ENCODE measurements around the gene SIRPA. TPM values are rescaled to one million over a fixed set of nuclear protein-coding genes. Genes with fewer than 3 reads are reported as not detected.

The SIRPA gene
- total RNA-seq, result under 1 TPM in 1 of 2 experiments, not detected in 1; 0.04 TPM

DNA sequence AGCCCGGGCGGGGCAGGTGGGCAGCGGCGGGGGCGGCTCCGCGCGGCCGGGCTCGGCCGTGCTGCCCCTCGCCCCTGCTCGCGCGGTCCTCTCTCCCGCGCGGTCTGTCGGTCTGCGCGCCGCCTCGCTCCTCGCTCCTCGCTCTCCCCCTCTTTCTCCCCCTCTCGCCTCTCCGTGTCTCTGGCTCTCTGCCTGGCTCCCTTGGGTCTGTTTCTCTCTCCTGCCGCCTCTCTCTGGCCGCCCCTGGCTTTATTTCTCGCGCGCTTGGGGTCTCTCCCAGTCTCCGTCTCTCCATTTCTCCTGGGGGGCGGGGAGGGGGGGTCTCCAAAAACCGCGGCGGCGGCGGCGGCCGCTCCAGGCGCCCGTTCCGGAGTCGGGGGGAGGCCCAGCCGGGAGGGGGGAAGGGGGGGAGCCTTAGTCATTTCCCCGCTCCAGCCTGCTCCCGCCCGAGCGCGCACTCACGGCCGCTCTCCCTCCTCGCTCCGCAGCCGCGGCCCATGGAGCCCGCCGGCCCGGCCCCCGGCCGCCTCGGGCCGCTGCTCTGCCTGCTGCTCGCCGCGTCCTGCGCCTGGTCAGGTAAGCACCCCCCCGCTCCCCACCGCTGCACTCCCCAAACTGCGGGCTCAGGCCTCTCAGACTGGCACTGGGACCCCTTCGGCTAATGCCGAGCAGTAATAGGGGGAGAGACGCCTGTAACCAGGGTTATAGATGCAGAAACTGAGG is at the start of gene SIRPA:
TSS of gene SIRPA (plus strand) at position 457 of the 723 bp plus-strand sequence. CDS start at position 498, 41 bp downstream.
- CTCF ChIA-PET, result no interaction called here
- POLR2A ChIA-PET, result no interaction called here

DNA sequence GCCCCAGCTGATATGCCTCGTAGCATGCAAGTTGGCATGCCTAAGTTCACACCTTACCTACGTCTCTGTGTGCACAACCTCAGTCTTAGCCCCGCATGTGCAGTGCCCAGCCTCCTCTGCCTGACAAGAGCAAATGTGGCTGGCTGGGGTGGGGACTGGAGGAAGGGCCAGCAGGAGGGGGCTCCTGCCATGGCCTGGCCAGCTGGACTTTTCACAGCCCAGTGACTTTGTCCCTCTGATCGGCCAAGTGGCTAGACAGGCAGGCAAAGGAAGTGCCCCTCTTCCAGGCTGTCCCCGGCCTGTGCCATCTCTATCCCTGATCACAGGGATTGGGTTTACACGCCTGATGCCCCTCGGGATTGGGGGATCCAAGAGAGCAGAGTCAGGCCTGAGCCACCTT is 49.5 kb upstream of the SIRPA start:
- ChIA-PET POLR2A (no interaction called here), CTCF (no interaction called here)

DNA sequence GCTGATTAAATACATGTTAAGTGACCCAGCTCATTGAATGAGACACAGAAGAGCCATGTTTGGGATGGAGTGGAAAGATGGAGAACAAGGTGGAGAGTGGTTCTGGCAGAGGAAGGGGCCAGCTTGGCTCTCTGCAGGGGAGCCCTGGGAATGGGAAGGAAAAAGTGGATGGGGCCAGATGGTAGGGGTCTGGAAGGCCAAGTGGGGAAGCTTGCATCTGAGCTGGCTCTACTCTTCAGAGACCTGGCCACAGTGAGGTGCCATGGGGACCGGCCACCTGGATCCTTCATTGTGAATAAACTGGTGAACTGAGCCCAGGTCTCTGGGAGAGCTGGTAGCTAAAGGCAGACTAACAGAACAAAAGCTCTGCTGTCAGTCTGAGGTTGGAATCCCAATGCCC is 48.9 kb upstream of the SIRPA start:
- CTCF ChIA-PET, result no interaction called here

DNA sequence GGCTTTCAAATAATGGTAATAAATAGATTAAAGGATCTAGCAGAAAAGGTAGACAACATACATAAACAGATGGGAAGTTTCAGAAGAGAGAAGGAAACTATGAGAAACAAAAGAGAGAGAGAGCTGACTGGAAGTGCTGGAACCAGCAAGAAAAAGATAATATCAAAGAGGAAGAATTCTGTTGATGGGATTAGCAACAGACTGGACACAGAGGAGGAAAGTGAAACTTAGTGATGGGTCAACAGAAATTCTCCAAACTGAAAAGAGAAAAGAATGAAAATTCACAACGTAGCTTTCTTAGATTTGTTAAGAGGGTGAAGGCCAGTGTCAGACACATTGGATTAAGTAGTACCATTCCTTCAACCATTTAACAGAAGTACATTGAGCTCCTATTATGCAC is 48.3 kb upstream of the SIRPA start:
- ChIA-PET POLR2A (no interaction called here), CTCF (no interaction called here)

More for the DNA sequence above, 48.9 kb upstream of the SIRPA start:
- POLR2A ChIA-PET, result no interaction called here

DNA sequence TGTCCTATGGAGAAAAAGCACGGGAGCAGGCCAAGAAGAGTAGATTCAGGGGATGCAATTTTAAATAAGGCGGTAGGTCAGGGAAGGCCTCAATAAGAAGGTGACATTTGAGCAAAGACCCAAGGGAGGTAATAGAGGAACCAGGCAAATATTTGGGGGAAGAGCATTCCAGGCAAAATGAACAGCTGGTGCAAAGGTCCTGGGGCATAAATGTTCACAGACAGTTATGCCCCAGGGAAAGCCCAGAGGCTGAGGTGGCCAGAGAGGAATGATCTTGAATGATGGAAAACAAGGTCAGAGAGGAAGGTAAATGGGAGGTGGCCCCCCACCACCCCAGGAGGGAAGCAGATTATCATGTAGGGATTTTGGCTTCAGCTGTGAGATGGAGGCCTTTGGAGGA is 47.4 kb upstream of the SIRPA start:
- POLR2A ChIA-PET, result no interaction called here
- CTCF ChIA-PET, result no interaction called here

- ChIA-PET CTCF (no interaction called here), POLR2A (no interaction called here)
Measured at GRCh38 chr20:1848373-1848772, 46.8 kb upstream of the SIRPA start.

GRCh38 chr20:1851396-1851795 is 43.8 kb upstream of the SIRPA start:
- ChIA-PET POLR2A (no interaction called here), CTCF (no interaction called here)

DNA sequence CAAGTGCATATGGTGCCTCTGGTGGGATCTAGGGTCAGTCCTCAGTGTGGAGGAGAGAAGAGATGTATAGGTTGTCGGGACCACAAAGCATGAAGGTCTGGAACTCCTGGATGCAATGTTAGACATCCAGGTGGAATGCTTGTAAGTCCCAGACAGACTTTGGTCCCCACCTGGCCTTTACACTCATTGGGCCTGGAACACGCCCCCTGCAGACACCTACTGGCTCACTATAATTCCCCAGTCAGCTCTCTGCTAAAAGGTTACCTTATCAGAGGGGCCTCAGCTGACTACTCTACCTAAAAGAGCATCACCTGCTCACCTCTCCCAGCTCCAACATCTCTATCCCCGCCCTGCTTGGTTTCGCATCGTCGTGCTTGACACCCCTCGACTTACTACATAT is 41.7 kb upstream of the SIRPA start:
- CTCF ChIA-PET, result no interaction called here
- POLR2A ChIA-PET, result no interaction called here

DNA sequence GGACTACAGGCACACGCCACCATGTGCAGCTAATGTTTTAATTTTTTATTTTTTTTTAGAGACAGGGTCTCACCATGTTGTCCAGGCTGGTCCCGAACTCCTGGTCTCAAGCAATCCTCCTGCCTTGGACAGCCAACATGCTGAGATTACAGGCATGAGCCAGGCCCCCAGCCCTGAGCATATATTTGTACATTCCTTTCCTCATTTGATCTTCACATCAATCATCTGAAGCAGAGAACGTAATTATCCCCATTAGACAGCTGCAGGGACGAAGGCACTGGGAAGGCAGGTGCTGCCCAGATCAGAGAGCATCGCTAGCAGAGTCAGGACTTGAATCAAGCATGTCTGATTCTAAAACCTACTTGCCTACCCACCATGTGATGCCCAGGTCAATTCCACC is 41.0 kb upstream of the SIRPA start:
- ChIA-PET POLR2A (no interaction called here), CTCF (no interaction called here)

DNA sequence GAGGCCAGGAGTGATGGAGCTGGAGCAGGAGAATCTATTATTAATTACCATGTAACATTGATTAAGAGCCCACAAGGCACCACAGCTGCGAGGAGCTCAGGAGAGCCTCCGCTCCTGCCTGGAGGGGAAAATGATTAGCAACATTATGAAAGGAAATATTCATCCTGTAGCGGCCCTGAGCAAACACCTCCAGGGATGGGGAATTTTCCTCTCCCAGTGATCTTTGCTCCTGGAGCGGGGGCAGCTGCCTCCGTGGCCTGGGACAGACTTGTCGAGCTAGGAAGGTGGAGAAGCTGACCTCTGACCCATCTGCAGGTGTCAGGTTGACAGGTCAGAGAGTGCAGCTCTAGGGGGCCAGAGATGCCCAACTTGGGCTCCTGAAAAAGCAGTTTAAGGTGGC is 40.1 kb upstream of the SIRPA start:
- POLR2A ChIA-PET, result no interaction called here
- CTCF ChIA-PET, result no interaction called here

DNA sequence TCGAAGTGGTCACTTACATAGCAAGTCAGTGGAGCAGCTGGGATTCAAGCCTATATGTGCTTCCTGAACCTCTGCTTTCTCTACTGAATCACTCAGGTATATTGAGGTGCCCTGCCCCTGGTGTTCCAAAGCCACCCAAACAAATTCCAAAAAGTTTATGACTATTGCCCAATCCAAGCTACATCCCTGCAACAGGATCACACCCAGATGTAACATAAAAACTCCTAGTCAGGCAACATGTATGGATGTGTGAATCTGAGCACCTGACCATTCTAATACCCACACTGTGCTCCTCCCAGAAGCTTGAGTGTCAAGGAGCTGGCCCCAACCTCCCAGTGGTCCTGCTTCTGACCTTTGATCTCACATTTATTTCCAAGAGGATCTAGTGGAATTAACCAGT is 39.5 kb upstream of the SIRPA start:
- CTCF ChIA-PET, result no interaction called here
- POLR2A ChIA-PET, result no interaction called here

- CTCF ChIA-PET, result no interaction called here
- POLR2A ChIA-PET, result no interaction called here
Measured at GRCh38 chr20:1856424-1856823, 38.8 kb upstream of the SIRPA start.

DNA sequence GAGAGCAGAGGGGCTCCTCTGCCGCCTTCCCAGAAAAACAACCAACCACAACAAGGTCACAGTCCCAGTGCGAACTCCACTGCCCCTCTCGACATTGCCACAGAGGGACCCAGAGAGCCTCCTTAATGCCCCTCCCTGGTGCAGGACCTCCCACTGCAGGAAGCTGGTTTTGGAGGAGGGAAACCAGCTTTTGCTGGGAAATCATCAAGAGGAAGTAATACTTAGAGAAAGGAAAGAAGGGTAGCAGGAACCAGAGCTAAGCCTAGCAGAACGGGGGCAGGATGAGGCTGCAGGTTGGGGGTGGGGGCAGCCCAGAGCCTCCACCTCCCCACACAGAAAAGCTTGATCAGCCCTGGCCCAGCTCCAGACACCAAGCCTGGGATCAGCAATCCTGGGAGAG is 37.7 kb upstream of the SIRPA start:
- ChIA-PET POLR2A (no interaction called here), CTCF (no interaction called here)

GRCh38 chr20:1858871-1859270 is 36.3 kb upstream of the SIRPA start:
- POLR2A ChIA-PET, result no interaction called here

DNA sequence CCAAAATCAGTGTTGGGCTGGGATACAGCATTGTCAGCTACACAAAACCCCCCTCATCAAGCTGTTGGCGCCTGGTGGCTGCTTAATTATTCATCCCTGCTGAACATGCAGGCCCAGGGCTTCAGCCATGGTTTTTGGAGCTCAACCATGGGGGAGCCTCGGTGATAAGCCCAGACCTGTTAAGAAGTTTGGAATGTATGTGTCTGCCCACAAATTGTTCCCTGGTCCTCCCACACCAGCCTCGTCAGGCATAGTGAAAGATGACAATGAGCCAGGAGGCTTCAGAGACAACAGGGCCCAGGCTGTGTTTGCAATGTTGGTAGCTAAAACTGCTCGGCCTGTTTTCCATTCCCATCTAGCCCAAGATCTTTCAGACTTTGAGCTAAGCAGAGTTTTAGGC is 34.8 kb upstream of the SIRPA start:
- ChIA-PET CTCF (no interaction called here), POLR2A (no interaction called here)

More at GRCh38 chr20:1858871-1859270, 36.3 kb upstream of the SIRPA start:
- CTCF ChIA-PET, result no interaction called here

DNA sequence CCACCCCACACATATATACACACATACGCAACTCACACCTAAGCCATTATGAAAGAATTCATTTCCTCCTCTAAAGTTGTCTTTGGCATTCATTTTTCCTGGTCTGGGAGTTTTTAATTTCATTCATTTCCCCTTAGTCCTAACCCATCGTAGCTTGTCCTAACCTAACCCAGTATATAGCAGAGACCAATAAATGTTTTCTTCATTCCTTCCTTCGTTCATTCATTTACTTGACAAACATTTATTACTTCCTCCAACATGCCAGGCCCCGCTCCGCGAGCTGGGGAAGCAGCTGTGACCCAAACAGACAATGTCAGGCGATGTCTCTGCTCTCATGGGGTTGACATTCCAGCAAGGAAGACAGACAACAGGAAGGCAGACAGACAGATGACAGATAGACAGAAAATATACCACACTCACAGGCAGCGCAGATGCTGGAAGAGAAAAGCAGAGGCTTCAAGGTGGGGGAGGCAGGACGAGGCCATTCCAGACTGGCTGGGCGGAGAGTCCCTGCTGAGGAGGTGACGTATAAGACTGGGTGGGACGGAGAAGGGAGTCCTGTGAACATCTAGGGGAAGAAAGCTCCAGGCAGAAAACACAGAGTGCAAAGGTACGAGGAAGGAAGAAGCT is 33.7 kb upstream of the SIRPA start:
- POLR2A ChIA-PET, result no interaction called here
- CTCF ChIA-PET, result no interaction called here

DNA sequence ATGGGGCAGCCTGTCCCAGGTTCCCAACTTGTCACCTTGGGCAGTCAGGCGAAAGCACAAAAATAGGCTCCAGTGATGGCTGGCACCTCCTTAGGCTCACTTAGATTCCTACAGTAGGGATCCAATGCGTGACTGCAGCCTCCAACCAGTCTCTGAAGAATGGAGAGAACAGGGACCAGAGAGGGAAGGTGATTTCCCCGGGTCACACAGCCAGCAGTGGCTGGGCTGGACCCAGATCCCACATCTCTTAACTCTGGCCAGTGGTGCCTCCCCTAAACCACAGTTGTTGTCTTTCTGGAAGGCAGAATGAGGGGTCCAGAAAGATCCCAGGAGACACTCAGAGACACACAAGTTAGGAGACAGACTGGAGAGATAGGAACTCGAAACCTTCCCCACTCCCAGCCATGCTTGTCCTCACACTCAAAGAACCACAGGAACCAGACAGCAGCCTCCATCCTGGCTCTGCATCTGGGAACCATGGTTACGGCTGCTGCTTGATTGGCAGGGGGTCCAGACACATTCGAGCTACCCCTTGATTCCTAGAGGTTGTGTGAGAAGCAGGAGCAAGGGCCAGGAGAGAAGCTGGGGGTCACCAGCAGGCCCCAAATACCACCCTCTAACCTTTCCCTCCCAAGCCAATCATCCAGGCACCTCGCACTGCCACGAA is 33.1 kb upstream of the SIRPA start:
- ChIA-PET POLR2A (no interaction called here), CTCF (no interaction called here)

DNA sequence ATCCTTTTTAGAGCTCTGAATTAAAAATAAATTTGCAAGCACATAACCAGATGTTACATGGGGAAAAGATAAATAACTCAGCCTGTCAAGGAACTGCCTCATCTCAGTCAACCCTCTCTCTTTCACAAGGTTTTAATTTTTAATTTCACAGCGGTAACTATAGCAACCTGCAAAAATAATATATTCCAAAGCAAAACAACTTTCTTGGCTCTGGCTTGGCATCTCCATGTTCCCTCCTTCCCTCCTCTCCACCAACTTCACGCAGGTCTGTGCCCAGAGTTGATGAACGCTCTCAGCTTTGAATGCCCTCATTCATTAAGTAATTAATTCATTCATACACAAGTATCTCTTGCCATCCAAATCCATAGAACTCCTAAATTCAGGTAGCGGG is 32.5 kb upstream of the SIRPA start:
- ChIA-PET CTCF (no interaction called here), POLR2A (no interaction called here)

DNA sequence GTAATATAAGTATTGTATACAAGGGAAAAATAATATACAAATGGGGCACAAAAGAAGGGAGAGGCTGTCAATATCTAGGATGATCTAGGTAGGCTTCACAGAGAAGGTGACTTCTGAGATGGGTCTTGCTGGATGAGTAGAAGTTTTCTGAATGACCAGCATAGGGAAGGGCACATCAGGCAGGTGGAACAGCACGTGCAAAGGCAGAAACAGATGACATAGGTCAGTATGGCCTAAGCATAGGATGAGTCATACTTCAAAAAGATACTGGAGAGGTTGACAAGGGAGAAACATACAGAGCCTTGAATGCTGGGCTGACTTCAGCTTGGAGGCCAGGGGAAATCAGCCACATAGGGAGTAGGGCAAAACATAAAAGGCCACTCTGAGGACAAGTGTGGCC is 31.9 kb upstream of the SIRPA start:
- ChIA-PET POLR2A (no interaction called here), CTCF (no interaction called here)

GRCh38 chr20:1866834-1867233 is 28.4 kb upstream of the SIRPA start:
- POLR2A ChIA-PET, result no interaction called here

DNA sequence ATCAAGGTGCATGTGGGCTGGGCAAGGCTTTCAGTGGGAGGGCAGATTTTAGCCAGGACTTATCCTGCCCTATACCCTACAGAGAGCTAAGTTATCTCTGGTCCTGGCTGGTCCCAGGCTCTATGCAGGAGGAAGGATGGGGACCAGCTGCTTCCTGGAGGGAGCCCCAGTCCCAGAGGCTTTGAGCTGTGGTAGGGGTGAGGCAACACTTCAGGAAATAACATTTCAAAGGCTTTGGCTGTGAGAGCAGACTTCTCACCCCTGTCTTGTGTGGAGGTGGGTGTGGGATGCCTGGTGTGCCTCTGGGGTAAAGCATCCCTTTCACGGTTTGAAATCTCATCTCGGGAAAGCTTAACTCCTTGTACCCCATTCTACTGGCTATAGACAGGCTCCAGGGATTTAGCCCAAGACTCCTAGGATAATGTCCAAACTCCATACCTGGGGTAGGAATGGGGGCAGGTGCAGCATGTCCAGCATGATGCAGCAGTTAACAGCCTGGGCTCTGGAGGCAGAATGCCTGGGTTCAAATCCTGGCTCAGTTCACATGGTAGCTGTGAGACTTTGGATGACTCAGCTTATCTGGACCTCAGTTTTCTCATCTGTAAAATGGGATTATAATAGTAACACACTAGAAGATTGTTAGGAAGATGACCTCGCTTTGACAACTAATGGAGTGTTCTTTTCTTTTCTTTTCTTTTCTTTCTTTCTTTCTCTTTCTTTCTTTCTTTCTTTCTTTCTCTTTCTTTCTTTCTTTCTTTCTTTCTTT is 27.5 kb upstream of the SIRPA start:
- ChIA-PET POLR2A (no interaction called here), CTCF (no interaction called here)

More at GRCh38 chr20:1866834-1867233, 28.4 kb upstream of the SIRPA start:
- CTCF ChIA-PET, result no interaction called here

All from activated CD8-positive, alpha-beta memory T cell treated with anti-CD3 and anti-CD28 coated beads for 36 hours (primary cell).